Osteoblast (primary cell): ENCODE measurements around the gene SDHAF2. TPM values are rescaled to one million over a fixed set of nuclear protein-coding genes. Genes with fewer than 3 reads are reported as not detected.

ENCODE experiments used
- DNase-seq: peaks from one replicate; pipeline ENCODE4 v3.0.0; 2011; ENCODE audit warnings: low spot score, mixed read lengths; ENCODE audit not compliant: insufficient read length; ENCODE audit errors: missing footprints
- H2AFZ ChIP-seq: 2 replicates; pipeline ENCODE4 v1.6.0; 2011; ENCODE audit warnings: mild to moderate bottlenecking, low read length
- H3K27ac ChIP-seq: 2 replicates; pipeline ENCODE4 v1.5.1; 2011; ENCODE audit warnings: mild to moderate bottlenecking, low read depth, low read length, moderate library complexity
- H3K27me3 ChIP-seq: 2 replicates; pipeline ENCODE4 v1.6.0; 2012; ENCODE audit warnings: mild to moderate bottlenecking, control low read depth, inconsistent platforms, low read length, moderate library complexity; ENCODE audit not compliant: insufficient read depth
- H3K36me3 ChIP-seq: 2 replicates; pipeline ENCODE4 v1.5.1; 2011; ENCODE audit warnings: mild to moderate bottlenecking, low read length, control low read depth, moderate library complexity; ENCODE audit not compliant: insufficient read depth
- H3K4me1 ChIP-seq: 2 replicates; pipeline ENCODE4 v1.5.1; 2011; ENCODE audit warnings: mild to moderate bottlenecking, low read length, control low read depth, moderate library complexity; ENCODE audit not compliant: insufficient read depth
- H3K4me2 ChIP-seq: 2 replicates; pipeline ENCODE4 v1.6.0; 2011; ENCODE audit warnings: mild to moderate bottlenecking, low read length; ENCODE audit not compliant: insufficient read depth
- H3K4me3 ChIP-seq: fragments of 200-600 bp; sonication (generic); 3 replicates; pipeline ENCODE4 v1.5.1; 2012; ENCODE audit warnings: mild to moderate bottlenecking, low read length, inconsistent platforms; ENCODE audit not compliant: insufficient read depth
- H3K79me2 ChIP-seq: 2 replicates; pipeline ENCODE4 v1.6.0; 2012; ENCODE audit warnings: mild to moderate bottlenecking, low read length, control low read depth, inconsistent platforms; ENCODE audit not compliant: insufficient read depth
- H3K9me3 ChIP-seq: 2 replicates; pipeline ENCODE4 v1.5.1; 2011; ENCODE audit warnings: low read depth, low read length, control low read depth
- H4K20me1 ChIP-seq: 2 replicates; pipeline ENCODE4 v1.6.0; 2012; ENCODE audit warnings: mild to moderate bottlenecking, low read length, control low read depth; ENCODE audit not compliant: insufficient read depth
- CTCF ChIP-seq: IDR thresholded peaks from 2 replicates; pipeline ENCODE4 v1.5.1; 2011; ENCODE audit warnings: mild to moderate bottlenecking, low read depth, low read length, moderate library complexity; ENCODE audit errors: extremely low read depth
- total RNA-seq: library from RNA; depleted of rRNA; stranded (reverse); fragments of >200 nt; gene quantifications from 2 replicates; pipeline ENCODE4 v1.2.3, GENCODE V29; 2012

SDHAF2 gene
- total RNA-seq, 1 donor, result 46.3 TPM

DNA sequence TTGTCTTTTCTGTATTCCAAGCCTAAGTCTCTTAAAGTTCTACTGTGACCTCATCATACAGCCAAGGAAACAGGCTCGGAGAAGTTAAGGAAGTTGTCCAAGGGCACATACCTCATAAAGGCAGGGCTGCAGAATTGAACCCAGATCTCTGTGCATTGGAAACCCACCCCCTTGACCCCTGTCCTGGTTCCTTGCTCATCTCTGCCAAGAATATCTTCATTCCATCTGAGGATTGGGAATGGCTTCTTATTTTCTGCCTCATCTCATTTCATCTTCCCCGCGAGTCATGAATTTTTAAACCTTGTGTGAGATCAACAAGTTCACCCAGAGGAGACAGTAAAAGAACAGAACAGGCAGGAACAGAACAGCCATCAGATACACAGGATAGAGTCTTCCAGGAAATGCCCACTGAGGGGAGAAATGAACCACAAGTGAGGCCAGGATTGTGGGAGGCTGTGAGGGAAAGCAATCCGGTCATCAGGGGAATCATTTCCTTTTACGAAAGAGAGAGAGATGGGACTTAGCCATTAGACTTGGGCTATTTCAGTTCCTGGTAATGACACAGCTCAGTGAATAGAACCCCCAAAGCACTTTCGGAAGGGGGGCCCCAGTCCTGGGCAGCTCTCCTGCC, 44.2 kb downstream of the SDHAF2 start:
- H3K4me1 ChIP-seq, result peaks cover 25% of the 10 kb centered on the region
- TF ChIP-seq CTCF, result no peak
- no peaks in the 10 kb centered on the region for H3K79me2 ChIP-seq
- peaks cover 3% of the 10 kb centered on the region for H3K27me3 ChIP-seq
- no peak overlapping the region for H2AFZ ChIP-seq
- H3K4me2 ChIP-seq, result peak overlapping the region; percentile 5
- peak overlapping the region; percentile 94 for H3K27ac ChIP-seq
- H4K20me1 ChIP-seq, result peaks cover 8% of the 10 kb centered on the region
- DNase-seq, result peak; percentile 78
- H3K9me3 ChIP-seq, result no peaks in the 10 kb centered on the region
- H3K4me3 ChIP-seq, result no peak overlapping the region
- H3K36me3 ChIP-seq, result no peaks in the 10 kb centered on the region

DNA sequence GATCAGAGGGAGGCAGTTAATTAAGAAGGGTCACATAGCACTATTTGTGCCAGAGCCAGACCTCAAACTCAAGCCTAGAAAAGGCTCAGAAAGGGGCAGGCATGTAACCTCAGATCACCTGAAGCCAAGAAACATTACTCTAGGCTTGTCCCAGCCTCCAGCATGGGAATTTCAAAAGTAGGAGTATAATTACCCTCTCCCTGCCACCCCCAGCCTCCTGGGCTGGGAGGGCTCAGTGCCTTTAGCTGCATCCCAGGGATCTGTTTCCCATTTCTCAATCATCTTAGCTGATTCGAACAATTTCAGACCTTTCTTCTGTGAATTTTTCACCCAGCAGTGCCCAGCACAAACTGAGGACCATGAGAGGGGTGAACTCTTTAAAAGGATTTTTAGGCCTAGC, 45.5 kb downstream of the SDHAF2 start:
- no peaks in the 10 kb centered on the region for H3K79me2 ChIP-seq
- H3K27me3 ChIP-seq, result peaks cover 3% of the 10 kb centered on the region
- no peak overlapping the region for H3K27ac ChIP-seq
- no peak for DNase-seq
- no peaks in the 10 kb centered on the region for H3K36me3 ChIP-seq
- no peak for TF ChIP-seq CTCF
- H3K4me1 ChIP-seq, result peaks cover 25% of the 10 kb centered on the region
- H3K4me3 ChIP-seq, result no peak overlapping the region
- no peaks in the 10 kb centered on the region for H3K9me3 ChIP-seq
- no peak overlapping the region for H2AFZ ChIP-seq
- H4K20me1 ChIP-seq, result peaks cover 8% of the 10 kb centered on the region
- no peak overlapping the region for H3K4me2 ChIP-seq

DNA sequence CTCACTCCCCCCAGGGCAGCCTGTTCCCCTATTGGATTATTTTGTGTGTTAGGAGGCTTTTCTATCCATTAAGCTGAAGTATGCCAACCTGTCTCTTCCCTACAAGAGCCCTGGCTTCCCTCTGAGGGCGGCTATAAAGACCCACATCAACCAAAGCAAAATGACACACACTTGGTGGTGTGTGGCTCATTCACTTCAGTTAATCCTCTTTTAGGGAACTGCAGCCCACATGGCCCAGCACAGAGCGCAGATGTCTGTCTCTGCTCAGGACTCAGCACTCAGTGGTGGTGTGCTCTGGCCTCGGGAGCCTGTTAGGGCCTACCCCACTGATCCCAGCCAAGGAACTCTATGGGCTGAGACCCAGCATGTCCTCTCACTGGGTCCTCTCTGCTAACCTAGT, 46.4 kb downstream of the SDHAF2 start:
- H3K9me3 ChIP-seq, result no peaks in the 10 kb centered on the region
- DNase-seq, result no peak
- no peaks in the 10 kb centered on the region for H3K36me3 ChIP-seq
- H4K20me1 ChIP-seq, result peaks cover 8% of the 10 kb centered on the region
- no peak overlapping the region for H3K4me3 ChIP-seq
- no peak overlapping the region for H2AFZ ChIP-seq
- no peaks in the 10 kb centered on the region for H3K79me2 ChIP-seq
- H3K4me1 ChIP-seq, result peaks cover 25% of the 10 kb centered on the region
- H3K4me2 ChIP-seq, result no peak overlapping the region
- H3K27ac ChIP-seq, result no peak overlapping the region
- TF ChIP-seq CTCF, result no peak
- peaks cover 4% of the 10 kb centered on the region for H3K27me3 ChIP-seq

DNA sequence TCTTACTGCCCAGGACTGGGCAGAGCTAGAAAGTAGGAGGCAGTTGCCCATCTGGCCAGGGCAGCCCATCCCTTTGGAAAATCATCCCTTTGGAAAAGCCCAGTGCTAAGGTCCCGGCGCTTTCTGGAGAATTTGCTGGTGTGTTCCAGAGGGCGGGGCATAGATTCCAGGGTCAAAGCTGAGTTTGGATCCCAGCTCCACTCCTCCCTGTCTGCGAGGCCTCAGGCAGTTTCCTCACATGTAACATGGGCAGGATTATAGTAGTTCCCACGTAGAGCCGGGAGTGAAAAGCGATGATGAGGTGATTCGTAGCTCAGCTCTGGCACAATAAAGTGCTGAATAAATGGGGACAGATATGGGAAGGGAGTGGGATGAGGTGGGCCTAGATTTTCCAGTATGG, 47.2 kb downstream of the SDHAF2 start:
- Histone ChIP-seq H3K79me2 (no peaks in the 10 kb centered on the region), H3K4me1 (peaks cover 21% of the 10 kb centered on the region), H3K36me3 (no peaks in the 10 kb centered on the region), H3K4me2 (no peak overlapping the region), H3K27ac (no peak overlapping the region), H2AFZ (no peak overlapping the region), H3K4me3 (no peak overlapping the region), H3K27me3 (peaks cover 11% of the 10 kb centered on the region), H3K9me3 (no peaks in the 10 kb centered on the region), H4K20me1 (peaks cover 12% of the 10 kb centered on the region)
- no peak for DNase-seq
- TF ChIP-seq CTCF, result no peak
